HG03354 (cell line): Measurements from ENCODE around the gene LEMD2.

Experiments
- ATAC-seq: cut with Tn5 transposase; IDR thresholded peaks from one replicate; pipeline ENCODE4 v1.9.1; 2021; ENCODE audit warnings: mild to moderate bottlenecking; ENCODE audit not compliant: unreplicated experiment, poor library complexity, severe bottlenecking

LEMD2 gene

GRCh38 chr6:33799454-33800113 is 10.7 kb upstream of the LEMD2 start:
- ATAC-seq, result no peak

DNA sequence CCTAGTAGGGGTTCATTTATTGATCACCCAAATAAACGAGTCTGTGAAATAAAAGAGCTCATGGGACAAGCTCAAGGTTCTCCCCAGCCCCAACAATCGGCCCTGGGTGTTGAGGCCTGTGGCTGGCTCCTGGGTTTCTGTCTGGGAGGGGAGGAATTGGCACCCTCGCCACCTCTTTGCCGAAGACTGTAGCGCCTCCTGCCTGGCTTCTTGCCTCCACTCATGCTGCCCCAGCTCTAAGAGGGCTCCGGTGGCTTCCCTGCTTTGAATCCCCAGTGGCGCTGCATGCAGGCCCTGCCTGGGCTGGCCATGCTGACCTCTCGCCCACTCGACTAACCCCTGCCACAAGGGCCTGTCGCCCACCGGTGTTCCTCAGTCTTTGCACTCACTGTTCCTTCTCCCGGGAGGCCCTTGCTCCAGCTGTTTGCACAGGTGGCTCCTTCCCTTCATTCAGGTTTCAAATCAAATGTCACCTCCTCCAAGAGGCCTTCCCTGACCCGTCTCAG is 9.5 kb upstream of the LEMD2 start:
- no peak for ATAC-seq

DNA sequence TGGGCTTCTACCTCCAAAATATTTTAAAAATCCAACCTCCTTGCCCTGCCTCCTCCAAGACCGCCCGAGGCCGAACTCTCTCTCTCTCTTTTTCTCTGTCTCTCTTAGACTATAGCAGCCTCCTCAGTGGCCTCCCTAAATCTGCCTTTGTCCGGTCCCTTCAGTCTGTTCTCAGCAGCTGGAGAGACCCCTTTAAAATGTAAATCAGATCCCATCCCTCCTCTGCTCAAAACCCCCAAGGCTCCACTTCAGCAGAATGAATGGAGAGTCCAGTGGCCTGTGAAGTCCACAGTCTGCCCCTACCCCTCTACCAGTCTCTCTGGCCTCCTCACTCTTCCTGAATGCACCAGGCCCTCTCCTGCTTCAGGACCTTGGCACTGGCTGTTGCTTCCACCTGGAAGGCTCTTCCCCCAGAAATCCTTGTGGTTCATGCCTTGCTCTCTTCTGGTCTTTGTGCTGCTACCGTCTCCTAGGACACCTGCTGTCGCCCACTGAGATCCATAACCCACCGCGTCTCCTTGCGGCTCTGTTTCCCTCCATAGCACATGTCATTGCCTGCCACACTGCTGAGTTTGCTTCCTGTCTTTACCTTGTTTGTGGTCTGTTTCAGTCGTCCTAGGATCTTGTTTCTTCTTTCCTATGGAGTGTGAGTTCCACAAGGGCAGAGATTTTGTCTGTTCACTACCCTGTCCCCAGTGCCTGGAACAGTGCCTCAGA is 8.9 kb upstream of the LEMD2 start:
- ATAC-seq, result no peak

DNA sequence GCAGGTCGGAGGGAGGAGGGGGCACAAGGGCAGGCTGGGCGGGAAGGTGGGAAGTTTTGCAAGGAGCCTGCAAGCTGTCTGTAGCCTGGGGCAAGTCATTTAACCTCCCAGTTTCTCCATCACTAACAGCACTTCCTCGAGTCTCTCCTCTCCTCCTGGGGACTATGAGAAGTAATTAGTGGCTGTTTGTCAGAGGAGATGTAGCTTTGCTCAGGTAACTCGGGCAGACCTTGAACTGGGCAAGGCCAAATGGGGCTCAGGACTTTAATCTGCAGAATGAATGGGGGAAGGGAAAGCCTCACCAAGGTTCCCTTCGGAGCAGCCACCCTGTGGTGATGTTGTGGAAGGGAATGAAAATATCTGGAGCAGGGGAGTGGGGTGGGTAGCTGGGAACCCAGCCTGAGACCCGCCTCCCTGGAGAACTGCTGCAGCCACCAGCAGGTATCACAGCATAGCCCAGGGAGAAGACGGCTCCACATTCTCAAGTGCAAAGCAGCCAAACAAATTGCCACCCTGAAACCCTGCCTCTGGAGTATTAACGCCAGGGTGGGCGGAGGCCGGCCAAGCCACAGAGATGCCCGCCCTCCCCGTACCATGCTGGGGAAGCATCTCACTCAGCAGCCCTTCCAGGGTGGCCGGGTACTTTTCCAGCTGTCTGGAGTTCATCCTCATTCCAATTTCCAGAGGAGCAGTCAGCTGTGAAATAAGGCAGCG is 6.1 kb upstream of the LEMD2 start:
- no peak for ATAC-seq

- ATAC-seq, result no peak
These were observed 4.1 kb upstream of the LEMD2 start for GRCh38 chr6:33792981-33793380.

GRCh38 chr6:33791620-33792019 is 2.7 kb upstream of the LEMD2 start:
- ATAC-seq, result no peak

- no peak for ATAC-seq
These were observed 2.0 kb upstream of the LEMD2 start for GRCh38 chr6:33790910-33791309.

GRCh38 chr6:33790379-33790778 is 1.4 kb upstream of the LEMD2 start:
- no peak for ATAC-seq

DNA sequence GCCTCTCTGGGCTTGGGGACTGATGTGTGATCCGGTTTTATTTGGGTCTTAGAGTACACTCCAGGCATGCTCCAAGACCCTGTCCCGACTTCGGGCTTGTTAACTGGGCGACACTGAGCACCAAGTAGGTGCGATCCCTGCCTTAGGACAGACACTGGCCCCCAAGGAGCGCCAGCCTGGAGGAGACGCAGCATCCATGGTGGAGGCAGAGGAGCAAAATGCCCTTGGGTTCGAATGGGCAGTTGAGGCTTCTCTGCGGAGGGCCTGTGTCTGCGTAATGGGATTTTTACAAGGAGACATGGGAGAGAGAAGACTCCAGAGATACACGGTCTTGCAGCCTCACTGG is 593 bp upstream of the LEMD2 start:
- no peak for ATAC-seq

DNA sequence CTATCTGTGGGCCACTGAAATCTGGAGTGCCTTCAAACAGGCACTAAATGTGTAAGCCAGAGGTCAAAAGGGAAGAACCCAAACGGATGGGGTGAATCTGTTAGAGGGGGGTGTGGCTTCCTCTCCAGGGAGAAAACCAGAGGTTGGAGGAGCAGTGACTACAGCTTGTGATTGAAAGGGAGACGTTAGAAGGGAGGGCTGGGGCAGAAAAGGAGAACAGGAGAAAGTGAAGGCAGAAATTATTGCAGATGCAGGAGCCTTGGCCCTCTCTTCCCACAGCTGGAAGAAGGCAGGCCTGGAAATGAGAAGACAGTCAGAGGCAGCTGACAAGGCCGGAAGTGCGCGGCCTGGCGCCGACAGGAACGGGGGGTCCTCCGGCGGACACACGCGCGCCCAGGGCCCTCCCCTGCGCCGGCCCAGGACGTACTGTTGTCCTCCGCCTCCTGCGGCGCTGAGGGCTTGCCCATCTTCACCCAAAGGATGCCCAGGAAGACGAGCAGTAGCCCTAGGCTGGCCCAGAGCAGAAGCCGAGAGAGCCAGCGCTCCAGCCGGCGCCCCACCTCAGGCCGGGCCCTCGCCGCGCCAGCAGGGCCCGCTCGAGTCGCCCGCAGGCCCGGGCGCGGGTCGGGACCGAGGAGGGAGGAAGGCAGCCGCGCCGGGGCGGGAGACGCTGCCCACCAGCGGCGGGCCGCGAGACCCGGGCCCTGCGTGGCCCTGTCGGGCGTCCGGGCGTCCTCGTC is 806 bp downstream of the LEMD2 start:
- peak; percentile 58 for ATAC-seq

- ATAC-seq, result no peak
These were observed 1.5 kb downstream of the LEMD2 start for GRCh38 chr6:33787346-33787953.

GRCh38 chr6:33786736-33787135 is 2.2 kb downstream of the LEMD2 start:
- no peak for ATAC-seq

GRCh38 chr6:33785778-33786177 is 3.2 kb downstream of the LEMD2 start:
- no peak for ATAC-seq

- ATAC-seq, result no peak
These were observed 4.1 kb downstream of the LEMD2 start for GRCh38 chr6:33784787-33785186.

DNA sequence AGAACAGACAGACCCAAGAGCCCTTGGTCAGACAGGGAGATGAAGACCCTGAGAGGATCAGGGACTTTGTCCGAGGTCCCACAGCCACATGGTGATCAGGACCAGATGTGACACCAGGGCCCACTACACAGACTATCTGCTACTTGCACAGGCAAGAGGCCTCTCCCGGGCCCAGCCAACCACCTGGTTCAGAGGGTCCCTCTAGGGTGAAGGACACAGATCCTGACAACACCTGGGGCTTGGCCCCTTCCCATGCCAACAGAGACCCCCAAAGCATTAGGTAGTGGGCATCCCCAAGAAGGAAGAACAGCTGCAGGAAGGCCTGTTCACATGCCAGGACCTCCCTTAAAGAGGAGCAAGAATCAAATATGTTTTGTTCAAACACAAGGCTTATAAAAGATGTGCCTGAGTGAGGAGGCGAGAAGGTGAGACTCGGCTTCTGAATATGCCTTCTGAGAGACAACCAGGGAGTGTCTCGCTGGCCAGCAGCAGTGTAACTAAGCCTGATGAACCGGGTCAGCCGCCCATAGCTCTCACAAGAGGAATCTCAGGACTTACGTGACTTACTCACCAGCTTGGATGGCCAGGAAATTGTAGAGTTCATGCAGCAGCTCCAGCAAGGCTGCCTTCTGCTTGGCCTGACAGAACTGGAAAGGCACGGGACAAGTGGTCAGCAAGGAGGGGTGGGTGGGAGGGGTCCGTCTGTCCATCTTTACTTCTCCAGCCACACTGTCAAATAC is 5.0 kb downstream of the LEMD2 start:
- ATAC-seq, result no peak

- no peak for ATAC-seq
These were observed 6.4 kb downstream of the LEMD2 start for GRCh38 chr6:33782561-33782960.

GRCh38 chr6:33781131-33781975 is 7.6 kb downstream of the LEMD2 start:
- ATAC-seq, result no peak

GRCh38 chr6:33779895-33780294 is 9.0 kb downstream of the LEMD2 start:
- ATAC-seq, result no peak
